Duodenal mucosa (tissue), 2 donors: ENCODE measurements around the gene ATG101.

ENCODE experiments used
- H3K27ac ChIP-seq: one replicate; pipeline ENCODE4 v1.7.0; 2013; ENCODE audit warnings: low read depth, low read length
- H3K27me3 ChIP-seq, 2 donors: one replicate each; pipeline ENCODE4 v1.7.0; 2013; ENCODE audit warnings: low read length in 2 of 2, control low read depth in 1 of 2; ENCODE audit not compliant: insufficient read depth in 2 of 2, control insufficient read depth in 1 of 2
- H3K36me3 ChIP-seq, 2 donors: one replicate each; pipeline ENCODE4 v1.7.0; 2013; ENCODE audit warnings: low read length in 2 of 2, control low read depth in 1 of 2; ENCODE audit not compliant: insufficient read depth in 2 of 2, control insufficient read depth in 1 of 2
- H3K4me1 ChIP-seq, 2 donors: one replicate each; pipeline ENCODE4 v1.7.0; 2013; ENCODE audit warnings: low read length in 2 of 2, control low read depth in 1 of 2; ENCODE audit not compliant: insufficient read depth in 2 of 2, control insufficient read depth in 1 of 2
- H3K4me3 ChIP-seq, 2 donors: one replicate each; pipeline ENCODE4 v1.7.0; 2013; ENCODE audit warnings: low read length in 2 of 2, low read depth in 1 of 2
- H3K9ac ChIP-seq, 2 donors: one replicate each; pipeline ENCODE4 v1.7.0; 2013; ENCODE audit warnings: low read length in 2 of 2, low read depth in 1 of 2
- H3K9me3 ChIP-seq, 2 donors: one replicate each; pipeline ENCODE4 v1.7.0; 2013; ENCODE audit warnings: low read length in 2 of 2, control low read depth in 1 of 2; ENCODE audit not compliant: control insufficient read depth in 1 of 2

ATG101 gene

DNA sequence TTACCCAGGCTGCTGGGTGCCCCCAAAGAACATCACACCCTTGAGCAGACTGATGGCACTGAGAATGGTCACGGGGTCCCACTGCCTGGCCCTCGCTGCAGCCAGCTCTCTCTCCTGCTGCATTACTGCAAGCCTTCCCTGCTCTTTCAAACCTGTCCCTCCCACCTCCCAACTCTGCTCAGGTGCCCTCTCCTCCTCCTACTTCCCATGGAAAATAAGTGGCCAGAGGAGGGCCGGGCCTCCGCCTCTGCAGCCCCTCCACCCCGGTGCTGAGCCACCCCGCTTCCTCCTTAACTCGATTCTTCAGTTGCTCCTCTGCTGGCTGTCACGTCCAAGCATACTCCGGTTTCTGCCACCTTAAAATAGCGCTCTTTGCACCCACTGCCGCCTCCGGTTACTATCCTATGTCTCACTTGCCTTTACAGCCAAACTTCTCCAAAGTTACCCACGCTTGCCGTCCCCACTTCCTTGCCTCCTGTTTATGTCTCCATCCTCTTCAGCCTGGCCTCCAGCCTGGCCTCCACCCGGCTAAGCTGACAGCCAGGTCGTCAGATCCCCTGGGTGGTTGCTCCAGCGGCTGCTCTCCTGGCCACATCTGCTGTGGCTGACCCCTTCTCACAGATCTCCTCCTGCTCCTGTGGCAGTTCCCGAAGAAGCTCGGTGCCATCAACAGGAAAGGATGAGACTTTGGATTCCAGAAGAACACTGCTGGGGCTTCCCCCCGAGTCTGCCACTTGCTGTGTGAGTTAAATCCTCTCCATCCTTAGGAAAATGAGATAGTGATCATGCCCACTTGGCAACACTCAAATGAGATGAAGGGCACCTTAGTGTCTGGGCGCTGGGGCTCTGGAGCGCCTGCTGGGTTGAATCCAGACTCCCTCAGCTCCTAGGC lies 17.4 kb downstream of the ATG101 start:
- Histone ChIP-seq H3K36me3 (no peaks in the 10 kb centered on the region), H3K27me3 (peaks cover 0 to 23% of the 10 kb centered on the region in 2 donors), H3K27ac (no peak overlapping the region), H3K9ac (no peak overlapping the region), H3K9me3 (no peaks in the 10 kb centered on the region), H3K4me1 (peaks cover 0 to 11% of the 10 kb centered on the region in 2 donors), H3K4me3 (no peak overlapping the region)

DNA sequence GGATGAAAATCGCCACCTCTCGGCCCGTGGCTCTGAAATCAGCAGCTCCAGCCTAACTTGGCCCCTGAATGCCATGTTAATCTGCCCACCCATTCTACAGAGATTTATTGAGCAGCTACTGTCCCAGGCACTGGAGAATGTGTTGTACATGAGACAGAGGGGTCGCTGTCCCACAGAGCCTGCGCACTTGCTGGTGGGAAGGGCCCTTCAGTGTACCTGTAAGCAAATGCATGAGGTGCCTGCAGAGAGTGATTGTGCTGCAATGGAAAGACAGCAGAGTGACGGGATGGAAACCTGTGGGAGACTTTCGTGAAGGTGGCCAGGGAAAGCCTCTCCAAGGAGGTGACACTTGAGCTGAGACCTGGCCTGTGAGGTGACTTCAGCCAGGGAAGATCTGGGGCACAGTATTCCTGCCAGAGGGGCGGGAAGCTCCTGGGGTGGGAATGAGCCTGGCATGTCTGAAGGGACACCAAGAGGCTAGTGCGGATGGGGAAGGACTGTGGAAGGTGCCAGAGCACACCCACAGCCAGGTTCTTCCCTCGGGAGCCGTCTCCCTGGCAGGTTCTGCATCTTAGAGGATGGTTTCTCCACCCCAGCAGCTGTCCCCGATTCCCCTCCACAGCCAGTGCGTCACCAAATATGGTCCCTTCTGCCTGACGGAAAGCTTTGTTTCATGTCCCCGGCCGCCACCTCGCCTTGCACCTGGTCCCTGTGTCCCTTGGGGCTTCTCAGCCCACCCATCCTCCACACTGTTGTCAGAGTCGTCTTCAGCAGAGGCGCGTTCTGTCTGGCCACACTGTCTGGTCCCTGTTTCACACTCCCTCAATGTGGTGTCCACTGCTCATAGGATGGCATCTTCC lies 18.4 kb downstream of the ATG101 start:
- H3K4me3 ChIP-seq: no peak overlapping the region
- no peak overlapping the region for H3K27ac ChIP-seq
- no peaks in the 10 kb centered on the region for H3K9me3 ChIP-seq
- peaks cover 2 to 14% of the 10 kb centered on the region in 2 donors for H3K4me1 ChIP-seq
- H3K36me3 ChIP-seq: no peaks in the 10 kb centered on the region
- no peak overlapping the region for H3K9ac ChIP-seq
- H3K27me3 ChIP-seq: peaks cover 0 to 23% of the 10 kb centered on the region in 2 donors

DNA sequence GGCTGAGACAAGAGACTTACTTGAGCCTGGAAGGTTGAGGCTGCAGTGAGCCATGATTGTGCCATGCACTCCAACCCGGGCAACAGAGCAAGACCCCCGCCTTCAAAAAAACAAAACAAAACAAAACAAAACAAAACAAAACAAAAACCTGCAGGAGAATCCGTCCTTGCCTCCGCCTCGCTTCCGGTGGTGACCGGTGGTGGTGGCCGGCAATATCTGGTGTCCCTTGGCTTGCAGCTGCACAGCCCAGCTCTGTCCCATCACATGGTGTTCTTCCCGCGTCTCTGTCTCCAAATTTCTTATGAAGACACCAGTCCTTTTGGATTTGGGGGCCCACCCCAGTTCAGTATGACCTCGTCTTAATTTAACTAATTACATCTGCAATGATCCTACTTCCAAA lies 19.7 kb downstream of the ATG101 start:
- Histone ChIP-seq H3K4me3 (no peak overlapping the region), H3K4me1 (peaks cover 6 to 15% of the 10 kb centered on the region in 2 donors), H3K27ac (no peak overlapping the region), H3K9ac (no peak overlapping the region), H3K9me3 (no peaks in the 10 kb centered on the region), H3K36me3 (no peaks in the 10 kb centered on the region), H3K27me3 (peaks cover 0 to 23% of the 10 kb centered on the region in 2 donors)

DNA sequence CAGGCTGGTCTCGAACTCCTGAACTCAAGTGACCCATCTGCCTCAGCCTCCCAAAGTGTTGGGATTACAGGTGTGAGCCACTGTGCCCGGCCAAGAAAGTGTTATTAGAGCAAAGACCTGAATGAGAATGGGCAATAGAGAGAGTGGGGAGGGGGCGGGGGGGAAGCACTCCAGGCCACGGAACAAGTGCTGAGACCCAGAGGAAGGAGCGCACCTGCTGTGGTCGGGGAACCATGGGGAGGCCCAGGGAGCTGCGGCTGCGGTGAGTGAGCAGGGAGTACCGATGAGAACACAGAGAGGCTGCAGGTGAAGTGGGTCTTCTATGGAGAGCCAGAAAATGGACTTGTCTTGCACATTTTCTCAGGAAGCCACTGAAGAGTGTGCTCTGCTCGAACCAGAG lies 20.5 kb downstream of the ATG101 start:
- H3K27ac ChIP-seq: no peak overlapping the region
- peaks cover 6 to 15% of the 10 kb centered on the region in 2 donors for H3K4me1 ChIP-seq
- H3K9me3 ChIP-seq: no peaks in the 10 kb centered on the region
- H3K9ac ChIP-seq: no peak overlapping the region
- H3K36me3 ChIP-seq: no peaks in the 10 kb centered on the region
- H3K4me3 ChIP-seq: no peak overlapping the region
- H3K27me3 ChIP-seq: peaks cover 0 to 23% of the 10 kb centered on the region in 2 donors

DNA sequence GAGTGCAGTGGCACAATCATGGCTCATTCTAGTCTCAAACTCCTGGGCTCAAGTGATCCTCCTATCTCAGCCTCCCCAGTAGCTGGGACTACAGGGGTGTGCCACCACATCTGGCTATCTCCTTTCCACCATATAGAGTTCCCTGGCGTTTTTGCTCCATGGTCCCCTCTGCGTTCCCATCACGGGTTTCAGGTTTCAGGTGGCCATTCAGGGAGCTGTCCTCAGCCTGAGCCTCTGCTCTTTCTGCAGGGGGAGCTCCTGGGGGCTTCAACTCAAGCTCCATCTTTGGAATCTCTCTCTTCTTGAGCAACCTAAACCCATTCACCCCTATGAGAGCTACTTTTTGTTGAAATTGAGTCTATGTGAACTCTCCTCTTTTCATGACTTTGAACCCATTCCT lies 21.3 kb downstream of the ATG101 start:
- no peak overlapping the region for H3K9ac ChIP-seq
- H3K27me3 ChIP-seq: peaks cover 0 to 23% of the 10 kb centered on the region in 2 donors
- H3K4me1 ChIP-seq: peaks cover 6 to 15% of the 10 kb centered on the region in 2 donors
- H3K36me3 ChIP-seq: no peaks in the 10 kb centered on the region
- H3K27ac ChIP-seq: no peak overlapping the region
- H3K4me3 ChIP-seq: no peak overlapping the region
- H3K9me3 ChIP-seq: no peaks in the 10 kb centered on the region

DNA sequence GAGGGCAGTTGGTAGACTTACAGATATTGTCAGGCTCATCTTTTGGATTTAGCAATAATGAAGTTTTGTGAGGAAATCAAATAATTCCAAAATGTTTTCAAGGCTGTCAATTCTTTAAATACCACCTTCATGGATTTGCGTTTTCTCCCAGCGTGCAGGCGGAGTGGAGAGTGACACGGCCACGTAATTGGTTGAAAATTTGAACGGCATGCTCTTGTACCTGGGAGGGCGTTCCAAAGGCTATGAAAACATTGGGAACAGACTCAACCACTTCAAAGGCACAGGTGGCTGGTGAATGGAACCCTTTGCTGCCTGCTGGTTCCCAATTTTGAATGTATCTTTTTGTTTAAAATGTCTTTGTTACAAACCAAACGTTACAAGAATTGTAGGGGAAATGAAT lies 22.1 kb downstream of the ATG101 start:
- Histone ChIP-seq H3K9ac (no peak overlapping the region), H3K9me3 (no peaks in the 10 kb centered on the region), H3K27me3 (peaks cover 0 to 21% of the 10 kb centered on the region in 2 donors), H3K4me1 (peaks cover 6 to 15% of the 10 kb centered on the region in 2 donors), H3K36me3 (no peaks in the 10 kb centered on the region), H3K4me3 (no peak overlapping the region), H3K27ac (no peak overlapping the region)

DNA sequence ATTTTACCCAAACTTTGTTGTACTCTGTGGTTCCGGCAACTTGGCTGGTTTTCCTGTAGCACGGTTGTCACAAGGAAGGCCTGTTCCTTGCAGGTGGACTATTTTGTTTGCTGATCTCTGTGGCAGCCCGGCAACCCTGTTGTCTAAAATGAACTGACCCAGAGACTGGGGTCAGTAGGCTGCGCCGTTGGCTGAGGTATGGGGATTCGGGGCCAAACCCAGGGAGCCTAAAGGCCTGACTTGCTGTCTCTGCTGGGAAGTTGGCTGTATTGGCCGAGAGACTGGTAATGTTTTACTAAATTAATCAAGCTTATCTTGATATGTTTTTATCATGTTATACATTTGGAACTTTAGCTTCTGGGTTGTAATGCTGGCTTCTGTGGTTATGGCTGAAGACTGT lies 23.6 kb downstream of the ATG101 start:
- Histone ChIP-seq H3K9me3 (no peaks in the 10 kb centered on the region), H3K4me3 (no peak overlapping the region), H3K27me3 (peaks cover 0 to 20% of the 10 kb centered on the region in 2 donors), H3K9ac (no peak overlapping the region), H3K27ac (no peak overlapping the region), H3K36me3 (no peaks in the 10 kb centered on the region), H3K4me1 (peaks cover 6 to 15% of the 10 kb centered on the region in 2 donors)

DNA sequence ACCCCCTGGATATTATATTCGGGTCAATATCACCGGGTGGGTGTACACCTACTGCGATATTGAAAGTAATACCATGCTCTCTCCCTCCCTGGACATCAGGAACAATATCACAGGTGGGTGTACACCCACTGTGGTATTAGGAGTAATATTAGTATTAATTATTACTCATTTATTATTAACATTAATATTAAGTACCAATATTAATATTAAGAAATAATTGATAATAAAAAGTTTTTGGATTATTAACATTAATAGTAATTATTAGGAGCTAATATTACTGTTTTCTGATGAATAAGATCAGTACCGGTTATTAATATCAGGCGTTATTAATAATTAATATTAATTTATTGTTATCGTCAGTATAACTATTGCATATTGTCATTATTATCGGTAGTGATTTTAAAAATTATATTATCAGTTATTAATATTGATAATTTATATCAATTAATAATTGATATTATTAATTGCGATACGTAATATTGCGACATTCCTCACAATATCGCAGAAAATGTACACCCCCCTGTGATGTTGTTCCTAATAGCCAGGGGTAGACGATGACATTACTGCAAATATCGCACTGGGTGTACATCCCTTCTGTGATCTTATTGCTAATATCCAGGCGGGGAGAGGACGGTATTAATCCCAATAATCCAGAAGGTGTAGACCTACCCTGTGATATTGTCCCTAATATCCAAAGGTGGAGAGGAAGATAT lies 26.7 kb downstream of the ATG101 start:
- H3K4me3 ChIP-seq: no peak overlapping the region
- no peaks in the 10 kb centered on the region for H3K36me3 ChIP-seq
- H3K27me3 ChIP-seq: peaks cover 0 to 3% of the 10 kb centered on the region in 2 donors
- no peaks in the 10 kb centered on the region for H3K9me3 ChIP-seq
- no peak overlapping the region for H3K9ac ChIP-seq
- no peak overlapping the region for H3K27ac ChIP-seq
- H3K4me1 ChIP-seq: peaks cover 6 to 15% of the 10 kb centered on the region in 2 donors

DNA sequence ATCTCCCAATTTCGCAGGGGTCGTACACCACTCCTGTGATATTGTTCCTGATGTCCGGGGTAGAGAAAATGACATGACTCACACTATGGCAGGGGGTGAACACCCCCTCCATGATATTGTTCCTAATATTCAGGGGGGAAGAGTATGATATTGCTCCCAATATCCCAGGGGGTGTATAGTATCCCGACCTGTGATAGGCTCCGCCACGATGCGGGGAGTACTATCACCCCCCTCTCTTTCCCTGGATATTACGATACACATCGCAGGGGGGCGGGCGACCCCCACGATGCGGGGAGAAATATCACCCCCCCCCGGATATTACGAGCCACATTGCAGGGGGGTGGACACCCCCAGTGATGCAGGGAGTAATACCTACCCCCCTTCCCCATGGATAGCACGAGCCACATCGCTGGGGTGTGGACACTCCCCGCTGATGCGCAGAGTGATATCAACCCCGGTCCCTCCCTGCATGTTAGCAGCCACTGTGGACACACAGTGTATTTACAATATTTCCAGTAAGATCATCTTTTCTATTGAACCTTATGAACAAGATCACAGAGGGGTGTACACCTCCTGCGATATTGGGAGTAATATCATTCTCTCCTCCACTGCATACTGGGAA lies 27.4 kb downstream of the ATG101 start:
- peaks cover 0 to 3% of the 10 kb centered on the region in 2 donors for H3K27me3 ChIP-seq
- H3K9ac ChIP-seq: no peak overlapping the region
- no peak overlapping the region for H3K27ac ChIP-seq
- no peaks in the 10 kb centered on the region for H3K36me3 ChIP-seq
- no peak overlapping the region for H3K4me3 ChIP-seq
- peaks cover 6 to 11% of the 10 kb centered on the region in 2 donors for H3K4me1 ChIP-seq
- no peaks in the 10 kb centered on the region for H3K9me3 ChIP-seq
